NCI-H2107 (cell line): Measurements from ENCODE around the gene BMP7.

Experiments used
- DNase-seq: peaks from one replicate; lab custom pipeline; 2025; lab: John Stamatoyannopoulos, UW

Gene BMP7

GRCh38 chr20:57190536-57191264 is 75.7 kb downstream of the BMP7 start:
- DNase-seq = no peak

GRCh38 chr20:57189713-57190112 is 76.7 kb downstream of the BMP7 start:
- no peak for DNase-seq

GRCh38 chr20:57188576-57189079 is 77.8 kb downstream of the BMP7 start:
- DNase-seq = no peak

GRCh38 chr20:57188056-57188455 is 78.4 kb downstream of the BMP7 start:
- no peak for DNase-seq

GRCh38 chr20:57187068-57187634 is 79.3 kb downstream of the BMP7 start:
- DNase-seq = no peak

- DNase-seq = no peak
Observed at GRCh38 chr20:57186192-57186591, 80.2 kb downstream of the BMP7 start.

- DNase-seq = no peak
Observed at GRCh38 chr20:57185188-57185743, 81.2 kb downstream of the BMP7 start.

GRCh38 chr20:57183457-57184009 is 82.9 kb downstream of the BMP7 start:
- DNase-seq = no peak

- no peak for DNase-seq
Observed at GRCh38 chr20:57181639-57182038, 84.8 kb downstream of the BMP7 start.

- DNase-seq = no peak
Observed at GRCh38 chr20:57180954-57181353, 85.5 kb downstream of the BMP7 start.

GRCh38 chr20:57180387-57180786 is 86.1 kb downstream of the BMP7 start:
- DNase-seq = no peak

GRCh38 chr20:57179265-57179664 is 87.2 kb downstream of the BMP7 start:
- no peak for DNase-seq

- no peak for DNase-seq
Observed at GRCh38 chr20:57178582-57179111, 87.8 kb downstream of the BMP7 start.

- DNase-seq = no peak
Observed at GRCh38 chr20:57177636-57178280, 88.7 kb downstream of the BMP7 start.

GRCh38 chr20:57176842-57177241 is 89.6 kb downstream of the BMP7 start:
- no peak for DNase-seq

- no peak for DNase-seq
Observed at GRCh38 chr20:57175397-57176010, 90.9 kb downstream of the BMP7 start.

- DNase-seq = no peak
Observed at GRCh38 chr20:57174737-57175136, 91.7 kb downstream of the BMP7 start.

GRCh38 chr20:57173986-57174385 is 92.5 kb downstream of the BMP7 start:
- no peak for DNase-seq

GRCh38 chr20:57173041-57173440 is 93.4 kb downstream of the BMP7 start:
- no peak for DNase-seq

- no peak for DNase-seq
Observed at GRCh38 chr20:57170343-57170742, 96.1 kb downstream of the BMP7 start.

GRCh38 chr20:57169162-57169561 is 97.3 kb downstream of the BMP7 start:
- no peak for DNase-seq
